ACHN (cell line): ENCODE results near the gene HYDIN.
A peak's percentile ranks its signal among the peaks of the same experiment; 100 is the strongest.
"Not testable (repeated sequence)": the region's sequence is repeated elsewhere in the genome, so short reads cannot be mapped to it uniquely, and the experiment has no call there.

Experiments used
- DNase-seq: peaks from one replicate; pipeline ENCODE4 v3.0.0-alpha.2; 2015
- in situ Hi-C: cut with HindIII; loops from 2 replicates; pipeline ENCODE4 v1.10.0; 2017; ENCODE audit warnings: low sequenced_read_pairs, low pct_ligation_motif_present, low pct_unique_long_range_greater_than_20kb

Gene HYDIN

DNA sequence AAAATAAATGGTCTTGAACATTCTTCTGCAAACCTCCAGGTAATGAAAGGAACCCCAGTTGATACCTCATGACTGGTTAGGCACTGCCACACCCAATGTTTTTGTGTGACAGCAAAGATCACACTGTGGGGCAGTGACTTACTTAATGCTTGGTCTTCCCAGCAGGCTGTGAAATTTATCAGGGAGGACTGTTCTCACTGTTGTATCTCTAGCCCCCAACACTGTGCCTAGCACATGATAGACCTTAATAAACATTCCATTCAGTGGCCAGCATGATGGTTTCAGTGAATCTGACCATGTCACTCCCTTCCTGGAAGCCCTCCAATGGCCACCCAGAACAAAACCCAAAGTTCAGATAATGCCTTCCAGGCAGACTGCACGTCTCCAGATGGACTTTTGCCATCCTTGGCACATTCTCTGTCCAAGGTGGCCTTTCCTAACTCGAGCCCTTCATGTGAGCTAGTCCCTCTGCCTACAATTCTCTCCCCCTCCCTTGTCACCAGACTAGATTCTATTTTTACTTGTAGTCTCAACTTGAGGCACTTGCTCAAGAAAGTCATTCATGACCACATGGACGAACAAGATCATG is 206.6 kb downstream of the HYDIN start:
- in situ Hi-C loops, DNase-seq: not testable (repeated sequence)

- DNase-seq, in situ Hi-C loops: not testable (repeated sequence)
These were observed 208.5 kb downstream of the HYDIN start for GRCh38 chr16:71021961-71022537.

GRCh38 chr16:71019067-71019682 is 211.3 kb downstream of the HYDIN start:
- in situ Hi-C loops, DNase-seq: not testable (repeated sequence)

GRCh38 chr16:71015419-71015818 is 215.1 kb downstream of the HYDIN start:
- in situ Hi-C loops, DNase-seq: not testable (repeated sequence)

- in situ Hi-C loops, DNase-seq: not testable (repeated sequence)
These were observed 220.9 kb downstream of the HYDIN start for GRCh38 chr16:71009440-71010223.

GRCh38 chr16:71006516-71006915 is 224.0 kb downstream of the HYDIN start:
- in situ Hi-C loops, DNase-seq: not testable (repeated sequence)

DNA sequence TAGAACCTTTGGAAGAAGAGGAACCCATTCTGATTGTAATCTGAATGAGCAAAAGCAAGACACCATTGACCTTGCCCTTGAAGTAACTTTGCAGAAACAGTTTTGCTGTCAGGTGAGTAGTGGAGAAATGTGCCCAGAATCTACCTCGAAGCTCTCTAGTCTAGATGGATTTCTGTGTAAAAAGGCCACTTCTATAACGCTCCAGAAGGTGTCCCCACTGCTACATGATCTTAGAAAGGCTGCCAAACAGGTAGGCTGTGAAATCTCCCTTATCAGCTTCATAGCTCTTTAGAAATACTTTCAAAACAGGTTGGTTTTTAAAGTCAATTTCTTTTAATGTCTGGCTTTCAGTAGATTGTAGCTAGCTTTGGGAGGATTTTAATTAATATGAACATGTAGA is 230.8 kb downstream of the HYDIN start:
- in situ Hi-C loops: not testable (repeated sequence)
- peak; percentile 22 for DNase-seq

GRCh38 chr16:70995799-70996198 is 234.7 kb downstream of the HYDIN start:
- in situ Hi-C loops, DNase-seq: not testable (repeated sequence)

DNA sequence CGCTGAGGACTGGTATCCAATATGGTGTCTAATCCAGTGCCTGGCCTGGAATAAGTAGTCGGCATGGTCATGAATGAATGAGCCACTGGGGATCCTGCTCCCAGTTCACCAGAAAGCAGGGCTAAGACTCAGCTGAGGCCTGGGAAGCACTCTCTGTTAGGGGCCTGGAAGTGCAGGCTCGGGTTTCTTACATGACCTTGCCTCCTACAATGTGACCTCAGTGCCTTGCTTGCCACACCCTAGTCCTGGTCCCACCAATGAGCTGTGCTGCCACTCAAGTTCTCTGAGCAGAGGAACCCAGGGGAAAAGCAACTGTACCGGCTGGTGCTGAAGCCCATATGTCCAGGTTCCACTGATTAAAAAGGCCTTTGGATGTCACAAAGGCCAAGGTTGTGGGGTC is 238.0 kb downstream of the HYDIN start:
- in situ Hi-C loops, DNase-seq: not testable (repeated sequence)

DNA sequence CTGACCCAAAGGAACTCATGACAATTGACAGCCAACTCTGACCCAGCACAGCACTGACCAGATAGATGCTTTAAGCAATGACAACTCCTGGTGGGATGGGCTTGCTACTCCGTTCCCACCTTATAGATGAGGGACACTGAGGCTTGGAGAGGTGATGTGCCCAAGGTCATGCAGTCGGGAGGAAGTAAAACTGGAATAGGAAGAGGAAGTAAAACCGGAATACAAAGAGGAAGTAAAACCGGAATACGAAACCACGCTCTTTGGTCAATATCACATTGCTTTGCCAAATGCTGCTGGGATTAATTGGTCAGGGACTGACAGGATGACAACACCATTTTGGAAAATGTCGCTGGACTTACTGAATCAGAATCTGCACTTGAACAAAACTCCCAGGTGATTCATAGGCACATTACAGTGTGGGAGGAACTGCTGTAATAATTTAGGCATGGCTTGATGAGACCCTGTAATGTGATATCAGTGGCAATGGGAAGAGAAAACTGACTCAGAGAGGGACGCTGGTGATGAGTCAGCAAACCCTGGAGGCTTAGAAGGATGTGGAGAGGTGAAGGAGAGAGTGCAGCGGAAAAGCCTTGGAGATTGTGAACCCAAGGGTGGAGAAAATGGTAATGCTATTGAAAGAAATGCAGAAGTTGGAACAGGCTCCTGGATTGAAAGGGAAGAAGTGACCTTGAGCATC is 243.4 kb downstream of the HYDIN start:
- in situ Hi-C loops, DNase-seq: not testable (repeated sequence)

GRCh38 chr16:70984675-70985074 is 245.8 kb downstream of the HYDIN start:
- DNase-seq, in situ Hi-C loops: not testable (repeated sequence)

DNA sequence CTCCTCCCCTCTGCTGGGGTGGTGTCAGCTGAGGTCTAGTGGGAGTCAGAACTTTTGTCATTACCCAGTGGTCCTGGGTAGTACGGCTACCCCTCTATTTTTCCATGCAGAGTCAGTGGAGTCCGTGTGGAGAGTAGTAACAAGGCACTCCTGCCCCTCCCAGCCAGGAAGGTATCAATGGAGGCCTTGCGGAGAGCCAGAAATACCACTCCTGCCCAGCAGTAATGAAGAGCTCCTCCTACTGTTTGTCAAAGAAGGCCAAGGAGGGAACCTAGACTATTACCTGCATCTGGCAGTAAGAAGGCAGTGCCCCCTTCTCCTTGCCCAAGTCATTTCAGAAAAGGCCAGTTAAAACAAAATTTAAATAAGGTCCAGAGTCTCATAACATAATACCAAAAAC is 262.2 kb downstream of the HYDIN start:
- DNase-seq, in situ Hi-C loops: not testable (repeated sequence)

GRCh38 chr16:70960169-70960568 is 270.4 kb downstream of the HYDIN start:
- in situ Hi-C loops, DNase-seq: not testable (repeated sequence)

DNA sequence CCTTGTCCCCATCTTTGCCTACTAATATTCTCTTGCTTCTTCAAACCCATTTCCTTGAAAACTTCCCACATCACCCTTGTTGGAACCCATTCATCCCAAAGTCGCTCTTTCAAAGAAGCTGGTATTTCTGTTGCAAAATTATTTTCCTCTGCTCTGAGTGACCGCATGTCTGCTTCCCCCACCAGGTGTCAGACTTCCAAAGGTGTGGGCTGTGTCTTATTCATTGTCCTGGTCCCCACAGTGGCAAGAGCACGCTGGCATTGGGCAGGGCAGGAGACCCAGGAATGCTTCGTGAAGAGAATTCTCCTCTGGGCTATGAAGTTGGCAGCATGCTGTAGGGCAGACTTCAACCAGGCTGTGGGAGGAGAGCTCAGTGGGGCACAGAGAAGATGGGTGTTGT is 275.6 kb downstream of the HYDIN start:
- in situ Hi-C loops: not testable (repeated sequence)

DNA sequence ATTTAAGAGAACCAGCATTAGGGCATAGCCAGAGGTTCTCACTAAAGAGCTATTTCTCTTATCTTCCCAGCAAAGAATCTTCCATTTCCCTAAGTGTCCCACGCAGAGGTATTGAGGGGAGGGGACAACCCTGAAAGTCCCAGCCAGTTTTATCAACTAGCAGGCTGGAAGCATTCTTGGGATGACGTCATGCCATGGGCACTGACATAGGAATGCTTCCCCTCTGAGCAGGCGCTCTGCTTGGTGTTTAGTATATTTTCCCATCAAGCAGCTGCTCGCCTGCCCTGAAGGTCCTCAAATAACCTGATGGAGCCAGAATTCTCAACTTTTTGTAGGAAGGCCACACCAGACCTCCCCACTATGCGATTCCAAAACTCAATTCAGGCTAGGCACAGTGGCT is 276.7 kb downstream of the HYDIN start:
- DNase-seq, in situ Hi-C loops: not testable (repeated sequence)

More for the DNA sequence above, 275.6 kb downstream of the HYDIN start:
- DNase-seq: not testable (repeated sequence)

DNA sequence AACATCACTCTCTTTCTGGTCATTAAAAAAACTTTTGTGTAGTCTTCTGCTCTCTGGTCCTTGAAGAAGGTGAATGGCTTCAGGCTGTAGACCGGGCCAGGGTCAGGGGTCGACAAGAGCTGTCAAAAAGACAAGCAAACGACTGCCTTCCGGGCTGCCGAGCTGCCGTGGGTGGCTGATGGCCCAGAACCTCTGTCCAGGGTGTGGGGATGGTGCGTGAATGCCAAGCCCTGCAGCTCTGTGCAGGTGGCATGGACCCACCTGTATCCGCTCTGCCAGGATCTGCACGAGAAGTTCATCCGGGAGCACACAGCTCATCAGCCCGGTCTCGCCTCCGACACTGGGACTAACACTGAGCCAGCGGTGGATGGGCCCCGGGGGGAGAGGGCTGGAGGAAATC is 287.0 kb downstream of the HYDIN start:
- in situ Hi-C loops, DNase-seq: not testable (repeated sequence)

DNA sequence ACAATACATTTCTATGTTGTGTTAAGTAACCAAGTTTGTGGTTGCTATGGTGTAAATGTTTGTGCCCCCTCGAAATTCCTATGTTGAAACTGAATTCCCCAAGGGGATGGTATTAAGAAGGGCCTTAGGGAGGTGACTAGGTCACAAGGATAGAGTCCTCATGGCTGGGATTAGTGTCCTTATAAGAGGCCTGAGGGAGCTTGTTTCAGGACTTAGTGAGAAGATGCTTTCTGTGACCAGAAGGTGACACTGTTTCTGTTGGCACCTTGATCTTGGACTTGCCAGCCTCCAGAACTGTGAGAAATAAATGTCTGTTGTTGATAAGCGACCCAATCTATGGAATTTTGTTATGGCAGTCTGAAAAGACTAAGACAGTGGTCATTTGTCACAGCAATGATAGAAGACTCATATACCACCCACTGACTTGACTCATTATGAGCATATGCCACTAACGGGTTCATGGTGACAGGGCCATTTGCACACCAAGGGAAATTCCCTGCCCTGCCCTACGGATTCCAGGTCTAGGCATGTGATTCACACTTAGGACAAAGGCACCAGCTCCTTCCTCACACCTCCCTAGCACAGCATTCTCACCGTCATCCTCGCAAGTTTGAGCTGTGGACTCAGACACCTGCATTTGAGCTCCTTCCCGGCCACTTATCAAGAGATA is 290.7 kb downstream of the HYDIN start:
- DNase-seq, in situ Hi-C loops: not testable (repeated sequence)
